Fibroblast of lung (primary cell): ENCODE data around the gene LUZP2.

Source experiments
- EZH2 ChIP-seq: IDR thresholded peaks from 2 replicates; pipeline ENCODE4 v1.5.1; 2012; ENCODE audit warnings: low read length, control low read depth, mild to moderate bottlenecking; ENCODE audit errors: missing control alignments
- TF ChIP-seq, protein P1 (sequence below), 2 donors: IDR thresholded peaks in 1 of 2; conservative IDR thresholded peaks in 1 of 2; 1 replicate in 1 of 2; 2 replicates in 1 of 2; pipeline ENCODE4 v1.5.1; 2011 to 2012; ENCODE audit warnings: low read length in 2 of 2, control low read depth in 1 of 2, inconsistent platforms in 1 of 2, low read depth in 1 of 2, mild to moderate bottlenecking in 1 of 2

DNA sequence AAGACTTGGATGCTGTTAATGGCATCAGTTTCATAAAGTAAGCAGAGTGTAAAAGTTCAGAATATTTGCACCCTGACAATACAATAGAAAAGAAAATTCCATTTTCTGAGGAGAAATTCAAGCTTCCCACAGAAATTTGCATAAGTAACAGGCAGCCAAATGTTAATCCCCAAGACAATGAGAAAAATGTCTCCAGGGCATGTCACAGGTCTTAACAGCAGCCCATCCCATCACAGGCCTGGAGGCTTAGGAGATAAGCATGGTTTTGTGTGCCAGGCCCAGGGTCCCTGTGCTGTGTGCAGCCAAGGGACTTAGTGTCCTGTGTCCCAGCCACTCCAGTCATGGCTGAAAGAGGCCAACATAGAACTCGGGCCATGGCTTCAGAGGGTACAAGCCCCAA is 347.6 kb downstream of the LUZP2 start:
- TF ChIP-seq EZH2: no peak
- TF ChIP-seq, protein P1, sequence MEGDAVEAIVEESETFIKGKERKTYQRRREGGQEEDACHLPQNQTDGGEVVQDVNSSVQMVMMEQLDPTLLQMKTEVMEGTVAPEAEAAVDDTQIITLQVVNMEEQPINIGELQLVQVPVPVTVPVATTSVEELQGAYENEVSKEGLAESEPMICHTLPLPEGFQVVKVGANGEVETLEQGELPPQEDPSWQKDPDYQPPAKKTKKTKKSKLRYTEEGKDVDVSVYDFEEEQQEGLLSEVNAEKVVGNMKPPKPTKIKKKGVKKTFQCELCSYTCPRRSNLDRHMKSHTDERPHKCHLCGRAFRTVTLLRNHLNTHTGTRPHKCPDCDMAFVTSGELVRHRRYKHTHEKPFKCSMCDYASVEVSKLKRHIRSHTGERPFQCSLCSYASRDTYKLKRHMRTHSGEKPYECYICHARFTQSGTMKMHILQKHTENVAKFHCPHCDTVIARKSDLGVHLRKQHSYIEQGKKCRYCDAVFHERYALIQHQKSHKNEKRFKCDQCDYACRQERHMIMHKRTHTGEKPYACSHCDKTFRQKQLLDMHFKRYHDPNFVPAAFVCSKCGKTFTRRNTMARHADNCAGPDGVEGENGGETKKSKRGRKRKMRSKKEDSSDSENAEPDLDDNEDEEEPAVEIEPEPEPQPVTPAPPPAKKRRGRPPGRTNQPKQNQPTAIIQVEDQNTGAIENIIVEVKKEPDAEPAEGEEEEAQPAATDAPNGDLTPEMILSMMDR (conservative IDR thresholded peaks at IDR 0.05 in 1 of 2, IDR thresholded peaks at IDR 0.05 in 1 of 2; ENCODE audit: low read depth in 1 of 2, low read length in 2 of 2): no peak
